ENCODE results near the gene EIF3K. TPM values are rescaled to one million over a fixed set of nuclear protein-coding genes. Genes with fewer than 3 reads are reported as not detected.

EIF3K gene, protein sequence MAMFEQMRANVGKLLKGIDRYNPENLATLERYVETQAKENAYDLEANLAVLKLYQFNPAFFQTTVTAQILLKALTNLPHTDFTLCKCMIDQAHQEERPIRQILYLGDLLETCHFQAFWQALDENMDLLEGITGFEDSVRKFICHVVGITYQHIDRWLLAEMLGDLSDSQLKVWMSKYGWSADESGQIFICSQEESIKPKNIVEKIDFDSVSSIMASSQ
- total RNA-seq (2021; ENCODE audit: unreplicated experiment) (2,011 TPM), Bru-seq, nascent RNA (percentile 99 among the genes with signal in this experiment), BruChase-seq, experiment 1, labeled RNA remaining after a 2-hour chase (percentile 99 among the genes with signal in this experiment), BruChase-seq, experiment 2, labeled RNA remaining after a 6-hour chase (percentile 98 among the genes with signal in this experiment)
- 2,958 TPM for polyA plus RNA-seq (2012; ENCODE audit: insufficient read length)
- long read RNA-seq, transcript EIF3K-212 (5 exons, 704 nt): minor isoform, 12 of 2,421 reads
- long read RNA-seq, transcript EIF3K-211 (7 exons, 670 nt): minor isoform, 22 of 2,421 reads
- long read RNA-seq, transcript EIF3K-201 (8 exons, 864 nt): major isoform, 633 of 2,421 reads
- long read RNA-seq, transcript EIF3K-213 (8 exons, 760 nt): minor isoform, 28 of 2,421 reads
- long read RNA-seq, partial matches to known transcripts: 1,626 of 2,421 reads
- long read RNA-seq, other reads (novel, unspliced or antisense): 90 of 2,421 reads

DNA sequence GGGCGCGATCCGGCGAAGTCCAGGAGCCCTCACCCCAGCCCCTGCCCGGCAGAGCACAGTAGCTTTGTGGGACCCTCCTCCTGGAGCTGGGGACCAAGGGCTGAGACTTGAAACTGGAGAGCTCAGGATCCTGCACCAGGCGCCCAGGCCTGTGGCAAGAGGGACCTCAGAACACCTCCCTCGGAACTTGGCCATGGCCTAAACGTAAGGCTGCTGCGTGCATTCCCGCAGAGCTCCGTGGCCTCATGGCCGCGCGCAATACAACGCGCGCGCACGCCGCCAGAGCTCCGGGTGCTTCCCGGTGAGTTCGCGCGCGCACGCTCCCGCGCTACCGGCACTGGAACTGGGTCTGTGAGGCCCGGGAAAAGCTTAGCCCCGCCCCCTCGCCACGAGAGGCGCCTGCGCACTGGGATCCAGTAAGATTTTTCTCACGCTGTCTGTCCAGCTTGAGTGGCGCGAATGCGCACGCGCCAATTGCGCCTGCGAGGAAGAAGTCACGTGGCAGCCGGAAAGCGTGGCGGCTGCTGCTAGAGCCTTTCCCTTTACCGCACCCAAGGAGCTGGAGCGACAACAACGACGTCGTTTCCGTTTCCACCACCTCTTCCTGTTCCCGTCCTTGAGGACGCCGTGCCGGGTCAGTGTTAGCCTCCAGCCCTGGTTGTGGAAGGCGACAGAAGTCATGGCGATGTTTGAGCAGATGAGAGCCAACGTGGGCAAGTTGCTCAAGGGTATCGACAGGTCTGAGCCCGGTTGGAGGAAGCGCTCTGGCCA, at the start of gene EIF3K:
EIF3K (plus strand) TSS at position 599 of the 771 bp plus-strand sequence; CDS start at position 680, 81 bp downstream.
- Histone ChIP-seq H3K36me3 (ENCODE audit: control insufficient read depth, insufficient read depth, low read length) (peaks cover 25% of the 10 kb centered on the region), H3K27ac (ENCODE audit: low read length) (peak within 1 kb of the TSS; percentile 96), H3K4me1 (ENCODE audit: control insufficient read depth, insufficient read depth, low read length) (peaks cover 16% of the 10 kb centered on the region), H3K27me3 (ENCODE audit: control insufficient read depth, insufficient read depth, low read length) (no peaks in the 10 kb centered on the region), H3K4me3 (ENCODE audit: low read depth in 2 of 2, low read length in 2 of 2) (peak within 1 kb of the TSS; percentile 47 to 85), H3K9me3 (ENCODE audit: control insufficient read depth, insufficient read depth, low read depth, low read length) (no peaks in the 10 kb centered on the region)
- ATAC-seq: peak; percentile 94
- DNase-seq (ENCODE audit: low read depth, low spot score): peak; percentile 100
- intact Hi-C loops (cut with micrococcal nuclease; ENCODE audit: unreplicated experiment) (loop anchor here (5.0 kb wide), 2 partner anchors 76 to 101 kb away; no protein-coding TSS in a partner anchor), in situ Hi-C loops (cut with HindIII; ENCODE audit: low pct_unique_long_range_greater_than_20kb, low sequenced_read_pairs) (loop anchor here (5.0 kb wide), 1 partner anchor 71 kb away; no protein-coding TSS in a partner anchor)
- BruUV-seq (replicated peaks): no TSS peak
- ChIA-PET POLR2A (interaction anchor here (0.5 to 2.0 kb wide), 22 partner anchors 10 to 1707 kb away, joined by 3 to 10 read pairs (median 4); partner anchors contain the start of genes ACTN4, NFKBIB and SIRT2), CTCF (interaction anchor here (1.1 to 5.0 kb wide), 9 partner anchors 14 to 1686 kb away, joined by 3 to 44 read pairs (median 7); no protein-coding TSS in a partner anchor)
- TF ChIP-seq, protein P1, sequence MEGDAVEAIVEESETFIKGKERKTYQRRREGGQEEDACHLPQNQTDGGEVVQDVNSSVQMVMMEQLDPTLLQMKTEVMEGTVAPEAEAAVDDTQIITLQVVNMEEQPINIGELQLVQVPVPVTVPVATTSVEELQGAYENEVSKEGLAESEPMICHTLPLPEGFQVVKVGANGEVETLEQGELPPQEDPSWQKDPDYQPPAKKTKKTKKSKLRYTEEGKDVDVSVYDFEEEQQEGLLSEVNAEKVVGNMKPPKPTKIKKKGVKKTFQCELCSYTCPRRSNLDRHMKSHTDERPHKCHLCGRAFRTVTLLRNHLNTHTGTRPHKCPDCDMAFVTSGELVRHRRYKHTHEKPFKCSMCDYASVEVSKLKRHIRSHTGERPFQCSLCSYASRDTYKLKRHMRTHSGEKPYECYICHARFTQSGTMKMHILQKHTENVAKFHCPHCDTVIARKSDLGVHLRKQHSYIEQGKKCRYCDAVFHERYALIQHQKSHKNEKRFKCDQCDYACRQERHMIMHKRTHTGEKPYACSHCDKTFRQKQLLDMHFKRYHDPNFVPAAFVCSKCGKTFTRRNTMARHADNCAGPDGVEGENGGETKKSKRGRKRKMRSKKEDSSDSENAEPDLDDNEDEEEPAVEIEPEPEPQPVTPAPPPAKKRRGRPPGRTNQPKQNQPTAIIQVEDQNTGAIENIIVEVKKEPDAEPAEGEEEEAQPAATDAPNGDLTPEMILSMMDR (IDR thresholded peaks at IDR 0.05): no peak
- TF ChIP-seq POLR2AphosphoS5 (IDR thresholded peaks at IDR 0.05; ENCODE audit: low read depth, low read length) (no peak), SIN3A (IDR thresholded peaks at IDR 0.05; ENCODE audit: borderline replicate concordance, insufficient read depth, low read depth, low read length) (no peak), TCF7L2 (IDR thresholded peaks at IDR 0.05; ENCODE audit: low read depth, low read length) (no peak)
- TF ChIP-seq, protein P2, sequence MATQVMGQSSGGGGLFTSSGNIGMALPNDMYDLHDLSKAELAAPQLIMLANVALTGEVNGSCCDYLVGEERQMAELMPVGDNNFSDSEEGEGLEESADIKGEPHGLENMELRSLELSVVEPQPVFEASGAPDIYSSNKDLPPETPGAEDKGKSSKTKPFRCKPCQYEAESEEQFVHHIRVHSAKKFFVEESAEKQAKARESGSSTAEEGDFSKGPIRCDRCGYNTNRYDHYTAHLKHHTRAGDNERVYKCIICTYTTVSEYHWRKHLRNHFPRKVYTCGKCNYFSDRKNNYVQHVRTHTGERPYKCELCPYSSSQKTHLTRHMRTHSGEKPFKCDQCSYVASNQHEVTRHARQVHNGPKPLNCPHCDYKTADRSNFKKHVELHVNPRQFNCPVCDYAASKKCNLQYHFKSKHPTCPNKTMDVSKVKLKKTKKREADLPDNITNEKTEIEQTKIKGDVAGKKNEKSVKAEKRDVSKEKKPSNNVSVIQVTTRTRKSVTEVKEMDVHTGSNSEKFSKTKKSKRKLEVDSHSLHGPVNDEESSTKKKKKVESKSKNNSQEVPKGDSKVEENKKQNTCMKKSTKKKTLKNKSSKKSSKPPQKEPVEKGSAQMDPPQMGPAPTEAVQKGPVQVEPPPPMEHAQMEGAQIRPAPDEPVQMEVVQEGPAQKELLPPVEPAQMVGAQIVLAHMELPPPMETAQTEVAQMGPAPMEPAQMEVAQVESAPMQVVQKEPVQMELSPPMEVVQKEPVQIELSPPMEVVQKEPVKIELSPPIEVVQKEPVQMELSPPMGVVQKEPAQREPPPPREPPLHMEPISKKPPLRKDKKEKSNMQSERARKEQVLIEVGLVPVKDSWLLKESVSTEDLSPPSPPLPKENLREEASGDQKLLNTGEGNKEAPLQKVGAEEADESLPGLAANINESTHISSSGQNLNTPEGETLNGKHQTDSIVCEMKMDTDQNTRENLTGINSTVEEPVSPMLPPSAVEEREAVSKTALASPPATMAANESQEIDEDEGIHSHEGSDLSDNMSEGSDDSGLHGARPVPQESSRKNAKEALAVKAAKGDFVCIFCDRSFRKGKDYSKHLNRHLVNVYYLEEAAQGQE (IDR thresholded peaks at IDR 0.05; ENCODE audit: insufficient read depth in 1 of 2, low read depth in 2 of 2, low read length in 1 of 2): no peak

DNA sequence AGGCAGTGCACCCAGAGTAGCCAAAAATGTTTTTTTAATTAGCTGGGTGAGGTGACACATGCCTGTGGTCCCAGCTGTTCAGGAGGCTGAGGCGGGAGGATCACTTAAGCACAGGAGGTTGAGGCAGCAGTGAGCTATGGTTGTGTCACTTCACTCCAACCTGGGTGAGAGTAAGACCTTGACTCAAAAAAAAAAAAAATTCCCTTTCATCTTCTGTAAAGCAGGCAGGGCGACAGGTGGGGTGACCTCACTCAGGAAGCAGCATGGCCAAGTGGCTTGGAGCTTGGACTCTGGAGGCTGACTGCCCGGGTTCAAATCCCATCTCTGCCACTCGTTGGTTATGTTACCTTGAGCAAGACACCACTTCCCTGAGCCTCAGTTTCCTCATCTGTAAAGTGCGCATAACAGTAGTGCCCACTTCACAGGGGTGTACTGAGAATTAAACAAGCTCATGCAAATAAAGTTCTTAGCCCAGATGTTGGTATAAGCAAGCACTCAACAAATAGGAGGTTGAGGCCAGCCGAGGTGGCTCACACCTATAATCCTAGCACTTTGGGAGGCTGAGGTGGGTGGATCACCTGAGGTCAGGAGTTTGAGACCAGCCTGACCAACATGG, 49.5 kb upstream of the EIF3K start:
- peaks cover 7% of the 10 kb centered on the region; the same call in 1 of the 2 replicates for H3K4me1 ChIP-seq (ENCODE audit: control insufficient read depth, insufficient read depth, low read length)
- DNase-seq (ENCODE audit: low read depth, low spot score) (no peak), ATAC-seq (no peak)
- BruUV-seq (replicated peaks): TSS peak; percentile 70
- in situ Hi-C loops (cut with HindIII; ENCODE audit: low pct_unique_long_range_greater_than_20kb, low sequenced_read_pairs): no loop called here
- TF ChIP-seq POLR2AphosphoS5 (IDR thresholded peaks at IDR 0.05; ENCODE audit: low read depth, low read length) (no peak), SIN3A (IDR thresholded peaks at IDR 0.05; ENCODE audit: borderline replicate concordance, insufficient read depth, low read depth, low read length) (no peak), TCF7L2 (IDR thresholded peaks at IDR 0.05; ENCODE audit: low read depth, low read length) (no peak)
- TF ChIP-seq, protein P2 (IDR thresholded peaks at IDR 0.05; ENCODE audit: insufficient read depth in 1 of 2, low read depth in 2 of 2, low read length in 1 of 2): no peak
- TF ChIP-seq, protein P1 (IDR thresholded peaks at IDR 0.05): no peak
- no peak overlapping the region for H3K4me3 ChIP-seq (ENCODE audit: low read depth in 2 of 2, low read length in 2 of 2)
- H3K27me3 ChIP-seq (ENCODE audit: control insufficient read depth, insufficient read depth, low read length): no peaks in the 10 kb centered on the region
- intact Hi-C loops (cut with micrococcal nuclease; ENCODE audit: unreplicated experiment): no loop called here
- ChIA-PET CTCF (interaction anchor here (0.6 to 0.7 kb wide), 2 partner anchors 27 to 63 kb away, joined by 3 to 6 read pairs; no protein-coding TSS in a partner anchor), POLR2A (interaction anchor here (0.6 to 1.4 kb wide), 8 partner anchors 10 to 1415 kb away, joined by 3 to 10 read pairs (median 4); no protein-coding TSS in a partner anchor)
- H3K36me3 ChIP-seq (ENCODE audit: control insufficient read depth, insufficient read depth, low read length): no peaks in the 10 kb centered on the region
- no peaks in the 10 kb centered on the region for H3K9me3 ChIP-seq (ENCODE audit: control insufficient read depth, insufficient read depth, low read depth, low read length)
- no peak overlapping the region for H3K27ac ChIP-seq (ENCODE audit: low read length)
